HG02763 (cell line): ENCODE measurements around the gene TUBB4B.

Experiments
- ATAC-seq: cut with Tn5 transposase; IDR thresholded peaks from one replicate; pipeline ENCODE4 v1.9.1; 2021; ENCODE audit warnings: mild to moderate bottlenecking, moderate library complexity; ENCODE audit not compliant: unreplicated experiment

TUBB4B gene

GRCh38 chr9:137269231-137269772 lies 28.2 kb downstream of the TUBB4B start:
- no peak for ATAC-seq

GRCh38 chr9:137270929-137271695 lies 30.0 kb downstream of the TUBB4B start:
- no peak for ATAC-seq

- no peak for ATAC-seq
These were observed 30.6 kb downstream of the TUBB4B start for GRCh38 chr9:137271696-137272076.

DNA sequence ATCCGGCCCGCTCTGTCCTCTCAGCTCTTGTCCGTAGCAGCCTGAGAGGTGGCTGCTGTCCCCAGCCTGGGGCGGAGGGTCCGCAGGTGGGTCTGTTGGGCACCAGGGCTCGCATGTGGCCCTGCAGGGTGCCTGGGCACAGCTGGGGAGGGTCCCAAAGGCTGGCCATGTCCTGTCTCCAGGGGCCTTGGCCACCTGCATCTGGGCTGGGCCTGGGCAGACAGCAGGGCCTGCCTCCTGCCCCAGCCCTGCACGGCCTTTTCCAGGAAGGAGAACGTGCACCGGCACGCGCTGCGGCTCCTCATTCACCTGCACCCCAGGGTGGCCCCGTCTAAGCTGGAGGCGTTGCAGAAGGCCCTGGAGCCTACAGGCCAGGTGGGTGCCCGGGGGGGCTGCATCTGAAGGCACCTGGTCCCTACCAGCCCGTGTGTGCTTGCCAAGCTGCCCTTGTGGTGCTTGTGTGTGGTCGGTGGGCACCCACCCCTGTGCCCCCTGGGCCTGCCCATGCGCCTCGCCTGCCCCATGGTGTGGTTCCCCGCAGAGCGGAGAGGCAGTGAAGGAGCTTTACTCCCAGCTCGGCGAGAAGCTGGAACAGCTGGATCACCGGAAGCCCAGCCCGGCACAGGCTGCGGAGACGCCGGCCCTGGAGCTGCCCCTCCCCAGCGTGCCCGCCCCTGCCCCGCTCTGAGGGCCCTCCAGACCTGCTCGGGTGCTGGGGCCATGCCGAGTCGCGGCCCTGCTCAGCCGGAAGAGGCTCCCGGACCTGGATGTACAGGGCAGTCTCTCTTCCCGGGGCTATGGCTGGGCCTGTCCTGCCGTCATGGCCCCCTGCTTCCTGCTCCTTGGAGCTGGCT lies 31.4 kb downstream of the TUBB4B start:
- no peak for ATAC-seq

DNA sequence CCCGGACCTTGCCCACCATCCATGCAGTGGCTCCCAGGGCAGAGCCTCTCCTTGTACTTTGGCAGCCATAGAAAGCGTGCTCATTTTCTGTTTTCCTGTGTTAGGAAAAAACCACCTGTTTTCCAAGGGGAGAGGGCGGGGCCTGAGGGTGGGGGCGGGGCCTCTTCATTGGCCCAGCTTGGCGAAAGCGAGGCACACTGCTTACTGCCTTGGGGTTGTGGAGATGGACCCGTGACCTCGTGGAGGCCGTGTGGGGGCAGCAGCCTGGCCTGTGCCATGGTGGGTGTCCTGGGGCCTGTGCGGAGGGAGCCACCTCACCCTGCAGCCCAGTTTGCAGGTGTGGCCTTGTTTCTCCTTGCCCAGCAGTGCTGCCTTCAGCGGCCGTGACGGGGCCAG lies 32.0 kb downstream of the TUBB4B start:
- ATAC-seq, result no peak

DNA sequence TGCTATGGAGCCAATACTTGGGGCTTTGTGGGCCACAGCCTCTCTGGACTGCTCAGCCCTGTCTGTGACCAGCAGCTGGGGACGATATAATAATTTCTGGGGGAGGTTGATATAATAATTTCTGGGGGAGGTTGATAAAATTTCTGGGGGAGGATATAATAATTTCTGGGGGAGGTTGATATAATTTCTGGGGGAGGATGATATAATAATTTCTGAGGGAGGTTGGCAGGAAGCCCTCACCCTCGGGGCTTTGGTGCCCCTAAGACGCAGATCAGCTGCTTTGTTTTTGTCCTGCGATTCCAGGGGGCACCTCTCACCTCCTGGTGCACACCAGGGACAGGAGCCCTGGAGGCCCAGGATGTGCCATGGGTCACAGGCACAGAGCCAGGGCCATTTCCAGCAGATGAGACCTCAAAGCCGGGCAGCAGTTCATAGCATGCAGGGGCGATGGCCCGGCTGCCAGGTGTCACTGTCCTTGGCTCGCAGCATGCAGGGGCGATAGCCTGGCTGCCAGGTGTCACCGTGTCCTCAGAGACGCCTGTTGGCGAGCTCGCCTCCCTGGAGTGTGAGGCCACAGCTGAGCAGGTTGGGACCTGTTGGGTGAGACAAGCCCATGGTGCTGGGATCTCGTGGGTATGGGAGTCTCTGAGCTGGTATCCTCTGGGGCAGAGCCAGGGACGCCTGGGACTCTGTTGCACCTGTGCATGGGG lies 32.7 kb downstream of the TUBB4B start:
- ATAC-seq, result no peak

DNA sequence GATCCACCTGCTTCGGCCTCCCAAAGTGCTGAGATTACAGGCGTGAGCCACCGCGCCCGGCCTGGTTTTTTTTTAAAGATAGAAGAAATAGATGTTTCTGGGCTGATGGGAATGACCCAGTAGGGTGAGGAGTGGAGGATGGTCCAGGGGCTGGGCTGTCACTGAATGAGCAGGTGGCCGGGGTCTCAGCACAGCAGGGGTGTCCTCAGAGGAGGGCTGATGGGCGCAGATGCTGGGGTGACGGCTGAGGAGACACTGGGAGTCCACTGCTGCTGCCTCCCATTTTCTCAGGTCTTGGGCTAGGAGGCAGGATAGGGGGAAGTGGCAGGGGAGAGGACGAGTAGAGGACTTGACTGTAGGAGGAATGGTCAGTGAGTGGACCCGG lies 34.1 kb downstream of the TUBB4B start:
- no peak for ATAC-seq

DNA sequence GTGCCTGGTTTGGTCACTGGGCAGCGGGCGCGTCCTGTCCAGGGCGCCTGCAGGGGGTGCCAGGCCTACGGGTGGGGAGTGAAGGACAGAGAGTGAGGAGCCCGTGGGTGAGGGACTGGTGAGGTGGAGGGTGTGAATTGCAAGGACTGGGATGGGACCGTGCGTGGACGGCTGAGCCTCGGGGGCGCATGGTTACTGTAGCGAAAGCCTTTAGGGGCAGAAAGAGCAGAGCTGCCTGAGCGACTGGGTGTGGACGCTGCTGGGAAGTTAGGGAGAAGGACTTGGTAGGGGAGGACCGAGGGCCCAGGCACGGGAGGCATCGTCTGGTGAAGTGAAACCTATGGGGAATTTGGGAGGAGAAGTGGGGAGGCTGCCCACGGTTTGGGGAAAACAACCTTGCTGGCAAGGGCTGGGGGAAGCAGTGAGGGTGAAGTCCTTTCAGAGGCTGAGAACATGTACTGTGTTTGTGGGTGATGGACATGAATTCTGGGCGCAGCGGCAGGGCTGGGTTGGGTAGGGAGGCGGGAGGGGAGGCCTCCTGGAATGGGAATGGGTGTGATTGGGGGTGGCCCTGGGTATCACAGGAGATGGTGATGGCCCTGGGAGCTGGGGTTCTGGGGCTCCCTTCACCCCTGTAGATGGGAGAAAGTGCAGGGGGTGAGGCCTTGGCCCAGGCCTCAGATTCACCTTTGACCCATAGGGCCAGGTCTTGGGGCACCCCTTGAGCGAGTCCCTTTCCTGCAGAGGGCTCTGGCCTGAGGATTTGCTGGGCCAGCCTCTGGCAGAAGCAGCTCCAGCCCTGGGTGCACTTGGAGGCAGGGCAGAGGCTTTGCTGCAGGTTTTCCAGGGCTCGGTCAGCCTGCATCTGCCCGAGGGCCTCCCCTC lies 34.7 kb downstream of the TUBB4B start:
- no peak for ATAC-seq

DNA sequence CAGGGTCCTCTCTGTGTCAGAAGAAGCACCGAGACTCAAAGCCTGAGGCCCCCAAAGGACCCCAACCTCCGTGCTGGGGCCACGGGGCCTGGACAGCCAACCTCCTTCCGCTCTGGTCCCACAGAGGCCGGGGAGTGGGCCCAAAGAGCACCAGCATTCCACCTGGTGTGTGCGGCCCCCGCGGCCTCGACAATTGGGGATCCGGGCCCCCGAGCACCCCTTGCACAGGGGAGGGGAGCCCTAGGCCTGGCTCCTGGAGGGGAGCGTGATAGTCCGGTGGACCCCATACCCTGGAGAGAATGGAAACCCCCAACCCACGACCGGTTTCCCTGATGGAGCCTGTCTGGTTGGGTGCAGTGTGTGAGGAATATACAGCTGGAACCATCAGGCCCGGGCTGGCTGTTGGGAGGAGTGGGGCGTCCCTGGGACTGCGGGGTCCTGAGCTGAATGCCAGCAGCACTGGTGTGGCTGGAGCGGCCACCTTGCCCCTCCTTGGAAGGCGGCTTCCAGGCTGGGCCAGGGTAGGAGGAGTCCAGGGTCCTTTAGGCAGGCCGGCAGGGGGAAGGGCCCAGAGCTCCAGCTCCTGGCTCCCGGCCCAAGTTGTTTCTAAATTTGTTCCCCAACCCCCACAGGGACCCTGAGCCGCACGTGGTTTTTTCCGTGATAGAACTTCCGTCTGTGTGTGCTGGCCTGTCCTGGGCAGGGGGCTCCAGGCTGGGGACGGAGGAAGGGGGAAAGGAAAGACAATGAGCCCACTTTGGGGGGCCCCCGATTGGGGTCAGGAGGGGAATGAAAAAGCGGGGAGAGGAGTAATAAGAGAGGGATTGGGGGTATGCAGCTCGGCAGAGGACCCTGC lies 35.6 kb downstream of the TUBB4B start:
- ATAC-seq, result no peak

GRCh38 chr9:137277329-137278041 lies 36.4 kb downstream of the TUBB4B start, which contains the start of gene TOR4A:
TSS of gene TOR4A (plus strand) at chr9:137277726. CDS start at chr9:137278690, 964 bp downstream.
- ATAC-seq, result peak; percentile 68

- no peak for ATAC-seq
These were observed 37.1 kb downstream of the TUBB4B start for GRCh38 chr9:137278061-137278701.

- no peak for ATAC-seq
These were observed 37.9 kb downstream of the TUBB4B start for GRCh38 chr9:137278721-137279711.

GRCh38 chr9:137279741-137280473 lies 38.8 kb downstream of the TUBB4B start:
- ATAC-seq, result no peak

GRCh38 chr9:137280474-137281344 lies 39.6 kb downstream of the TUBB4B start:
- no peak for ATAC-seq
